ENCODE results near the gene ZNF836.
A peak's percentile ranks its signal among the peaks of the same experiment; 100 is the strongest.

Gene ZNF836

GRCh38 chr19:52196256-52196967 lies 25.0 kb upstream of the ZNF836 start:
- DNase-seq (ENCODE audit: low spot score), result no peak
- TF ChIP-seq CTCF (IDR thresholded peaks at IDR 0.05; ENCODE audit: extremely low read depth, missing control alignments), result no peak

GRCh38 chr19:52191951-52192350 lies 20.5 kb upstream of the ZNF836 start:
- no peak for TF ChIP-seq CTCF (IDR thresholded peaks at IDR 0.05; ENCODE audit: extremely low read depth, missing control alignments)
- DNase-seq (ENCODE audit: low spot score), result no peak

GRCh38 chr19:52191389-52191788 lies 20.0 kb upstream of the ZNF836 start:
- TF ChIP-seq CTCF (IDR thresholded peaks at IDR 0.05; ENCODE audit: extremely low read depth, missing control alignments), result no peak
- no peak for DNase-seq (ENCODE audit: low spot score)

- TF ChIP-seq CTCF (IDR thresholded peaks at IDR 0.05; ENCODE audit: extremely low read depth, missing control alignments), result no peak
- DNase-seq (ENCODE audit: low spot score), result no peak
Measured at GRCh38 chr19:52190487-52191293, 19.3 kb upstream of the ZNF836 start.

GRCh38 chr19:52189735-52190486 lies 18.5 kb upstream of the ZNF836 start, which contains the start of gene PPP2R1A:
PPP2R1A (plus strand) TSS chr19:52190052; CDS start chr19:52190097, 45 bp downstream.
- DNase-seq (ENCODE audit: low spot score), result peak; percentile 93
- TF ChIP-seq CTCF (IDR thresholded peaks at IDR 0.05; ENCODE audit: extremely low read depth, missing control alignments), result no peak

- no peak for DNase-seq (ENCODE audit: low spot score)
- TF ChIP-seq CTCF (IDR thresholded peaks at IDR 0.05; ENCODE audit: extremely low read depth, missing control alignments), result no peak
Measured at GRCh38 chr19:52188822-52189734, 17.7 kb upstream of the ZNF836 start.
